ENCODE results near the gene UNC13C.

Gene UNC13C

DNA sequence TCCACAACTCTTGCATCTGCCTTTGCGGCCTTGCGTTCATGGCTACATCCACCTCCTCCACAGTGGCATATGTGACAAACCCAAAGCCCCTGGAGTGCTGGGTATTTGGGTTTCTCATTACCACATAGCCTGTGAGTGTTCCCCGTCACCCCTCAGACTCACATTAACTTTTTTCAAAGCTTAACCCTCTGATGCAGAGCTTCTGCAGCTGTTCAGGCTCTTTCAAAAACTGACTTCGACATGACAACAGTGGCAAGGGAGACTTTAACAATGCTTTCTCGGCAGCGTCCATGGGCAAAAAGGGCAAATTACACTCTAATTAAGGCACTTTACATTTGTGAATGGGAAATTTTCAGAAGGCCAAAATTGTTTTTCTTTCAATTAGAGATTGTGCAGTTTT lies 343.2 kb downstream of the UNC13C start:
- Histone ChIP-seq H3K4me2 (no peak overlapping the region), H2AFZ (ENCODE audit: low read depth) (no peak overlapping the region), H3K36me3 (ENCODE audit: insufficient read depth) (no peaks in the 10 kb centered on the region), H3K27me3 (ENCODE audit: insufficient read depth, low read depth) (no peaks in the 10 kb centered on the region), H3K27ac (no peak overlapping the region), H3K79me2 (ENCODE audit: insufficient read depth, low read depth) (no peaks in the 10 kb centered on the region), H3K9ac (no peak overlapping the region), H3K4me1 (ENCODE audit: low read depth, poor library complexity, severe bottlenecking) (no peaks in the 10 kb centered on the region), H4K20me1 (ENCODE audit: insufficient read depth) (no peaks in the 10 kb centered on the region), H3K4me3 (IDR thresholded peaks at IDR 0.05; ENCODE audit: insufficient read depth, low read depth, low read length) (no peak overlapping the region)
- TF ChIP-seq, protein P1, sequence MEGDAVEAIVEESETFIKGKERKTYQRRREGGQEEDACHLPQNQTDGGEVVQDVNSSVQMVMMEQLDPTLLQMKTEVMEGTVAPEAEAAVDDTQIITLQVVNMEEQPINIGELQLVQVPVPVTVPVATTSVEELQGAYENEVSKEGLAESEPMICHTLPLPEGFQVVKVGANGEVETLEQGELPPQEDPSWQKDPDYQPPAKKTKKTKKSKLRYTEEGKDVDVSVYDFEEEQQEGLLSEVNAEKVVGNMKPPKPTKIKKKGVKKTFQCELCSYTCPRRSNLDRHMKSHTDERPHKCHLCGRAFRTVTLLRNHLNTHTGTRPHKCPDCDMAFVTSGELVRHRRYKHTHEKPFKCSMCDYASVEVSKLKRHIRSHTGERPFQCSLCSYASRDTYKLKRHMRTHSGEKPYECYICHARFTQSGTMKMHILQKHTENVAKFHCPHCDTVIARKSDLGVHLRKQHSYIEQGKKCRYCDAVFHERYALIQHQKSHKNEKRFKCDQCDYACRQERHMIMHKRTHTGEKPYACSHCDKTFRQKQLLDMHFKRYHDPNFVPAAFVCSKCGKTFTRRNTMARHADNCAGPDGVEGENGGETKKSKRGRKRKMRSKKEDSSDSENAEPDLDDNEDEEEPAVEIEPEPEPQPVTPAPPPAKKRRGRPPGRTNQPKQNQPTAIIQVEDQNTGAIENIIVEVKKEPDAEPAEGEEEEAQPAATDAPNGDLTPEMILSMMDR (conservative IDR thresholded peaks at IDR 0.05; ENCODE audit: low read depth, low read length) = no peak

GRCh38 chr15:54322341-54322740 lies 344.1 kb downstream of the UNC13C start:
- no peak overlapping the region for H2AFZ ChIP-seq (ENCODE audit: low read depth)
- H3K4me3 ChIP-seq (IDR thresholded peaks at IDR 0.05; ENCODE audit: insufficient read depth, low read depth, low read length) = no peak overlapping the region
- no peaks in the 10 kb centered on the region for H3K36me3 ChIP-seq (ENCODE audit: insufficient read depth)
- no peaks in the 10 kb centered on the region for H3K27me3 ChIP-seq (ENCODE audit: insufficient read depth, low read depth)
- H4K20me1 ChIP-seq (ENCODE audit: insufficient read depth) = no peaks in the 10 kb centered on the region
- no peaks in the 10 kb centered on the region for H3K4me1 ChIP-seq (ENCODE audit: low read depth, poor library complexity, severe bottlenecking)
- H3K4me2 ChIP-seq = no peak overlapping the region
- H3K79me2 ChIP-seq (ENCODE audit: insufficient read depth, low read depth) = no peaks in the 10 kb centered on the region
- TF ChIP-seq, protein P1 (conservative IDR thresholded peaks at IDR 0.05; ENCODE audit: low read depth, low read length) = no peak
- H3K27ac ChIP-seq = no peak overlapping the region
- no peak overlapping the region for H3K9ac ChIP-seq

DNA sequence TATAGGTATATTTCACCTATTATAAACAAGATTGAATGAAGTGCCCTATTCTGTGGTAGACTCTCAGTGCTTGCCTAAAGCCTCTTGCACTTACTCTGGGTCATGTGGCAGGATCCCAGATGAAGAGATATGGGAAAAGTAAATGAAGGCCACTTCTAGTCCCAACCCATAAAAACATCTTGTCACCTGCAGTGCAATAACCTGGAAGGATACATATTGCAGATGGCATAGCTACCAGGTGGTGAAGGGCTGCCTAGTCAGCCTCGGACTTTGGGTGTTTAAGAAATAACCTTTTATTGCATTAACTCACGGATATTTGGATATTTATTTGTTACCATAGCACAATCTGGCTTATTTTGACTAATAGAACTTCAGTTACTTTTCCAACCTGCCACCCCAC lies 367.1 kb downstream of the UNC13C start:
- Histone ChIP-seq H2AFZ (ENCODE audit: low read depth) (no peak overlapping the region), H3K4me2 (no peak overlapping the region), H3K36me3 (ENCODE audit: insufficient read depth) (no peaks in the 10 kb centered on the region), H3K4me1 (ENCODE audit: low read depth, poor library complexity, severe bottlenecking) (no peaks in the 10 kb centered on the region), H3K27me3 (ENCODE audit: insufficient read depth, low read depth) (no peaks in the 10 kb centered on the region), H3K4me3 (IDR thresholded peaks at IDR 0.05; ENCODE audit: insufficient read depth, low read depth, low read length) (no peak overlapping the region), H3K79me2 (ENCODE audit: insufficient read depth, low read depth) (no peaks in the 10 kb centered on the region), H3K9ac (no peak overlapping the region), H4K20me1 (ENCODE audit: insufficient read depth) (no peaks in the 10 kb centered on the region), H3K27ac (no peak overlapping the region)
- TF ChIP-seq, protein P1 (conservative IDR thresholded peaks at IDR 0.05; ENCODE audit: low read depth, low read length) = no peak

DNA sequence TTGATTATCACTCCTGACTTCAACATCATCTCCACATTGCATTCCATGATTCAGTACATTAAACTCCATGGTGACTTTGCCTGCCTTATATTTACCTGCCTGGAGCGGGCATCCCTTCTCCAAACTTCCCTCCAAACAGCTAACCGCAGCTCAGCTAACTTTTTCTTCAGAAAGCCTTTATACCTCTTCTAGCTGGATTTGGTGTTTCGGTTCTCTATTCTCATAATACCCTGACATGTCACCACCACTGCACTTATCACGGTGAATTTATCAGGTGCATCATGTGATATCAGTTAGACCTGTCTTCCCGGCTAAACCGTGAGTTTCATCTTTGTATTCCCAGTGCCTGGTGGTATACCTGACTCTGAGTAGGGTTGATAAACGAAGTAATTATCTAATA lies 367.6 kb downstream of the UNC13C start:
- Histone ChIP-seq H3K27ac (no peak overlapping the region), H3K36me3 (ENCODE audit: insufficient read depth) (no peaks in the 10 kb centered on the region), H3K4me2 (no peak overlapping the region), H3K4me3 (IDR thresholded peaks at IDR 0.05; ENCODE audit: insufficient read depth, low read depth, low read length) (no peak overlapping the region), H4K20me1 (ENCODE audit: insufficient read depth) (no peaks in the 10 kb centered on the region), H2AFZ (ENCODE audit: low read depth) (no peak overlapping the region), H3K79me2 (ENCODE audit: insufficient read depth, low read depth) (no peaks in the 10 kb centered on the region), H3K27me3 (ENCODE audit: insufficient read depth, low read depth) (no peaks in the 10 kb centered on the region), H3K4me1 (ENCODE audit: low read depth, poor library complexity, severe bottlenecking) (no peaks in the 10 kb centered on the region), H3K9ac (no peak overlapping the region)
- TF ChIP-seq, protein P1 (conservative IDR thresholded peaks at IDR 0.05; ENCODE audit: low read depth, low read length) = no peak

Measured in KMS-11 (cell line).